GM19395 (cell line): Measurements from ENCODE around the gene ADAMTSL5.
"Not testable (repeated sequence)": the region's sequence is repeated elsewhere in the genome, so short reads cannot be mapped to it uniquely, and the experiment has no call there.

Source experiments
- ATAC-seq: cut with Tn5 transposase; IDR thresholded peaks from one replicate; pipeline ENCODE4 v1.9.1; 2021; ENCODE audit warnings: mild to moderate bottlenecking, moderate library complexity; ENCODE audit not compliant: unreplicated experiment

ADAMTSL5 gene

DNA sequence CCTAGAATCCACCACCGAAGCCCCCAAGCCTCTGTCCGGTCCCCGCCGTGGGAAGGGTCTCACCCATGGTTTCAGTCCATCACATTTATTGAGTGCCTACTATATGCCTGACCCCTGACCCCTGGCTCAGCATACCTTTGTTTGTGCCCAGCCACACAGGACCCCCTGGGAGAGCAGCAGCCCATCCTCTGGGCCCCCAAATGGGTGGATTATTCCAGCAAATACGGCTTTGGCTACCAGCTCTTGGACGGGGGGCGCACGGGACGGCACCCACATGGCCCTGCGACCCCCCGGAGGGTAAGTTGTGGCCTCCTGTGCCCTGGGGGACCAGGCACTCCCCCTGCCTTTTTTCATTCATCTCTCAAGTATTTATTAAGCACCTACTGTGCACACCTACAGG is 18.8 kb upstream of the ADAMTSL5 start:
- ATAC-seq = no peak

DNA sequence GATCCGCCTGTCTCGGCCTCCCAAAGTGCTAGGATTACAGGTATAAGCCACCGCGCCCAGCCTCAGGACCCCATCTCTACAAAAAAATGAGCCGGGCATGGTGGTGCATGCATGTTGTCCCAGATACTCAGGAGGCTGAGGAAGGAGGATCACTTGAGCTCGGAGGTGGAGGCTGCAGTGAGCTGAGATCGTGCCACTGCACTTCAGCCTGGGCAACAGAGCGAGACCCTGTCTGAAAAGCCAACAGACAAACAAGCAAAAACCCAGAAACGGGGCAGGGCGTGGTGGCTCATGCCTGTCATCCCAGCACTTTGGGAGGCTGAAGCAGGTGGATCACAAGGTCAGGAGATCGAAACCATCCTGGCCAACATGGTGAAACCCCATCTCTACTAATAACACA is 18.0 kb upstream of the ADAMTSL5 start:
- not testable (repeated sequence) for ATAC-seq

DNA sequence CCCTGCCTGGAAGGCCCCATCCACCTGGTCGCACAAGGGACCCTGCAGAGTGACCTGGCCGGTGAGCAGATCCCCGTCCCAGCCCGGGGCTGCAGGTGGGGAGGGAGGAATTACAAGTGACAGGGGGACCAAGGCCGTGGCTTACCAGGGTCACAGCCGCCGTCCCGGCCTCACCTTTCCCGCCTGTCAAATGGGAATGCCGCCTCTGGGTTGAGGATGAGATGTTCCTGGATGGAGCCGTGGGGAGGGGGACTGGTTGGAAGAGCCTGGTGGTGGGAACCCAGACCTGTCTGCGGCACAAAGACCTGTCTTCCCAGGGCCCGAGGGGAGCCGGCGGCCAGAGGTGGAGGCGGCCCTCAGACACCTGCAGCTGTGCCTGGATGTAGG is 16.6 kb upstream of the ADAMTSL5 start:
- no peak for ATAC-seq

DNA sequence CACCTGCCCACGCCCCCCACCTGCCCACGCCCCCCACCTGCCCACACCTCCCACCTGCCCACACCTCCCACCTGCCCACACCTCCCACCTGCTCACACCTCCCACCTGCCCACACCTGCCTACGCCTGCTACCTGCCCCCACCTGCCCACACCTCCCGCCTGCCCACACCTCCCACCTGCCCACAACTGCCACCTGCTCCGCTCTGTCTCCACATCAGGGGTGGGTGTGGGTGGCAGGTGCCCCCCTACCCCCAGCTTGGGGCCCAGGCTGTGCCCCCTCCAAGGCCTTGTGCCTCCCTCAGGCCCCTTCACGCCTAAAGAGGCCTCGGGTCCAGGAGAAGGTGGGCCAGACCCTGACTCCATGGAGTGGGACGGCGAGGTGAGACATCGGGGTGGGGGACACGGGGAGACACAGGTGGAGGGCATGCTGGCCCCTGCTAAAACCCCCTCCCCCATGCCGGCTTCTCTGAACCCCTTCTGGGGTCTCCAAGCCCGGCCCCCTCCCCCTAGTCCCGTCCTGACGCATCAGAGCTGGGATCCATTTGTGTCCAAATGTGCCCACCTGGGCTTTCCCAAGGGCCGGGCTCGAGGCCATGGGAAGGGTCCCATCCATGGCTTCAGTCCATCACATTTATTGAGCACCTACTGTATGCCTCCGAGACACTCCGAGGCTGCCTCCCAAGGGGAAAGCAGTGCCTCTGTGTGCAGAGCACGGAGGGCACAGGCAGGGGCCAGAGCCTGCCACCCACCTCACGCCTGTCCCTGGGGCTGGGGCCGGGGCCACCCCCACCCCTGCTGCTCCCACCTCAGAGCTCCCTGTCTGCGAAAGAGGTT is 16.0 kb upstream of the ADAMTSL5 start:
- no peak for ATAC-seq

DNA sequence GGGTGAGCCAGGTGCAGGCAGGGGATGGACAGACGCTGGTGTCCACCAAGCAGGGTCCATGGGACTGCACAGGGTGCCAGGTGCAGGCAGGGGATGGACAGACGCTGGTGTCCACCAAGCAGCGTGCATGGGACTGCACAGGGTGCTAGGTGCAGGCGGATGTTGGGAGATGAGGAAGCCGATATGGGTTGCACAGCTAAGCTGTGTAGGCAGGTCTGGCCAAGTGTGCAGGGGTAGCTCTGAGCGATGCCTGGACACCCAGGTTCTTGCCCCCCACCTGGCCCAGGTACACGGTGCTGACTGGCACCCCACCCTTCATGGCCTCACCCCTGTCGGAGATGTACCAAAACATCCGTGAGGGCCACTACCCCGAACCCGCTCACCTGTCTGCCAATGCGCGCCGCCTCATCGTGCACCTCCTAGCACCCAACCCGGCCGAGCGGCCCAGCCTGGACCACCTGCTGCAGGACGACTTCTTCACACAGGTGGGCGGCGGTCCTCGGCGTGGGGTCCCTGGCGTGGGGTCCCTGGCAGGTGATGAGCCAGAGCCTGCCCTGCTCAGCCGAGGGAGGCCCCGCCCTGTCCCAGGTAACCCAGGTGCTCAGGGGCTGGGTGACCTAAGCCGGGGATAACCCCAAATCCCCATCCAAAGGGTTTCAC is 15.0 kb upstream of the ADAMTSL5 start:
- ATAC-seq = no peak

DNA sequence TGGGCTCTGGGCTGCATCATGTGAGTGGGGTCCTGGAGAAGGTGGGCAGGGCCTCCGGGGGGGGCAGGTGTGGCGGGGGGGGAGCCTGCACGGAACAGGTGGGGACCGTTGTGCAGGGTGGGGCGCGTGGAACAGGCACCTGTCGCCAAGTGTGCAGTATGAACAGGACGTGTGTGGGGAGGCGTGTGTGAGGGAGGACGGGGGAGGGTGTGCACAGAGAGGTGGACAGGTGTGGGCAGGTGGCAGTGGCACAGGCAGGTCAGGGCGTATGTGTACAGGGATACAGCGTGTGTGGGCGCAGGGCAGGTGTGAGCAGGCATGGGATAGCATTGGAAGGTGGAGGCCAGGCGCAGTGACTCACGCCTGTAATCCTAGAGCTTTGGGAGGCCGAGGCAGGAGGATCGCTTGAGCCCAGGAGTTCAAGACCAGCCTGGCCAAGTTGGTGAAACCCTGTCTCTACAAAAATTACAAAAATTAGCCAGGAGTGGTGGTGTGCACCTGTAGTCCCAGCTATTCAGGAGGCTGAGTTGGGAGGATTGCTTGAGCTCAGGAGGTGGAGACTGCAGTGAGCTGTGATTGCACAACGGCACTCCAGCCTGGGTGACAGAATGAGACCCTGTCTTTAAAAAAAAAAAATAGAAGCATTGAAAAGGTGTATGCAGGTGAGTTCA is 14.3 kb upstream of the ADAMTSL5 start:
- ATAC-seq = no peak

DNA sequence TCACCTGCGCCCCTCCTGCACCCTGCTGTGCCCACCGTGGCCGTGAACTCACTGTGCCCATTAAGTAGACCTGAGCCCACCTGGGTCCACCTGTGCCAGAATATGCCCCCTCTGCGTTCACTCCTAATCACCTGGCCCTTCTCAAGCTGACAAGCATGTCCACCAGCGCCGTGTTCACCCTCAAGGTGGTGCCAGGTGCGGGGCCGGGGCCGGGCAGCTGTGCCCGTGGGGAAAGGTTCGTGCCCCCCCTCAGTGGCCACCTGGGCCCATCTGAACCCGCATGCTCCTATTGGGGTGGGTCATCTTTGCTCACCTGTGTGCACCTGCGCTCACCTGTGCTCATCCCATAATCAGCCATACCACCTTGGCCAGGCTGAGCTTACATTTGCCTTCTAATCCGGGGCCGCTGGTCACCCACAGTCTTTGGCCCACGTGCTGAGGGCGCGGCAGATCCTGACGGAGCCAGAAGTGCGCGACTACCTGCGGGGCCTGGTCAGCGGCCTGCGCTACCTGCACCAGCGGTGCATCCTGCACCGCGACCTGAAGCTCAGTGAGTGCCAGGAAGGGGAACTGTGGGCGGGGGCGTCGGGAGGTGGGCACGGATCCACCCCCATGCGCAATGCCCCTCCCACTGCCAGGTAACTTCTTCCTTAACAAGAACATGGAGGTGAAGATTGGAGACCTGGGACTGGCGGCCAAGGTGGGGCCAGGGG is 13.4 kb upstream of the ADAMTSL5 start:
- ATAC-seq = no peak

DNA sequence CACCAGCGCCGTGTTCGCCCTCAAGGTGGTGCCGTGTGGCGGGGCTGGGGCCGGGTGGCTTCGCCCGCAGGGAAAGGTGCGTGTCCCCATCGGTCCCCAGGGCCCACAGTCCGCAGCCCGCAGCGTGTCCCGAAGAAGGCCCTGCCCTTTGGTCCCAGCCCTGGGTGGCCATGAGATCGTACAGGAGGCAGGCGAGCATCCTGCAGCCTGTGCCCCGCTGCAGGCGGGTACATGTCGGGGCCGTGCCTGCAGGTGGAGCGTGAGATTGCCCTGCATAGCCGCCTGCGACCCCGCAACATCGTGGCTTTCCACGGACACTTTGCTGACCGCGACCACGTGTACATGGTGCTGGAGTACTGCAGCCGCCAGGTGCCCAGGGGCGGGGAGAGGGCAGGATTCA is 12.5 kb upstream of the ADAMTSL5 start:
- no peak for ATAC-seq

DNA sequence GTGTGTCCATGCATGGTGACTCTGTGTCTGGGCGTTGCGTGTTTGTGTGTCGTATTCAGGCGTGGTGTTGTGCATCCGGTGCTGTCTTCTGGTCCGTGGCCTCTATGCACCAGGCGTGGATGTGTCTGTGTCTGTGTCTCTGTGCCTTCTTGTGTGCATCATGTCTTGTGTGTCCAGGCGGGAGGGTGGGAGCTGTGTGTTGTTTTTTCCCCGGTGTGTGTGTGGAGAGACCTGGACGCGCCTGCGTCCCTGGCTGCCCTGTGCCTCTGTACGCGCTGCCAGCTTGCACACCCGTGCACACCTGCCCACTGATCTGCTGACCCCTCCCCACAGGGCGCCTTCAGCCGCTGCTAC is 12.1 kb upstream of the ADAMTSL5 start:
- ATAC-seq = no peak

DNA sequence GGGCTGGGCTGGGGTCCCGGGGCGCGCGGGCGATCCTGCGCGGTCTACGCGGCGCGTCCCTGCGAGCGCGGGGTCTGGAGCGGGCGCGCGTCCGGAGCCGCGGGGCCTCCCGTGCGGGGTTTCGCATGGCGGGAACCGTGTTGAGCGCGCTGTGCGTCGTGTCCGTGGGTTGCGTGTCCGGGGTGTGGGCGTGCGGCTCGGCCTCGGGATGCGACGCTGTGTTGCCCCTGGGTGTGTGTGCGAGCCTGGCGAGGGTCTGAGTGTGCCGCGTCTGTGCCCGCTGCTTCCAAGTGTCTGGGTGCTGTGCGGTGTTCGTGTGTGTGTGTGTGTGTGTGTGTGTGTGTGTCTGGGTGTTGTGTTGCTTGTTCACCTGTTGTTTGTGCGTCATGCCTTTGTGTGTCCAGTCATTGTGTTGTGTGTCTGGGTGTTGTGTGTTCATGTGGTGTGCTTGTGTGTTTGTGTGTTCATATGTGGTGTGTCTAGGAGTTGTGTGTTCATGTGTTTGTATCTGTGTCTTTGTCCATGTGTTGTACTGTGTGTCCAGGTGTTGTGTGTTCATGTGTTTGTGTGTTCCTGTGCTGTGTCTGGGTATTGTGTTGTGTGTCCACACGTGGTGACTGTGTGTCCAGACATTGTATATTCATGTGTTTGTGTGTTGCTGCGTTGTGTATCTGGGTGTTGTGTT is 11.6 kb upstream of the ADAMTSL5 start:
- no peak for ATAC-seq

DNA sequence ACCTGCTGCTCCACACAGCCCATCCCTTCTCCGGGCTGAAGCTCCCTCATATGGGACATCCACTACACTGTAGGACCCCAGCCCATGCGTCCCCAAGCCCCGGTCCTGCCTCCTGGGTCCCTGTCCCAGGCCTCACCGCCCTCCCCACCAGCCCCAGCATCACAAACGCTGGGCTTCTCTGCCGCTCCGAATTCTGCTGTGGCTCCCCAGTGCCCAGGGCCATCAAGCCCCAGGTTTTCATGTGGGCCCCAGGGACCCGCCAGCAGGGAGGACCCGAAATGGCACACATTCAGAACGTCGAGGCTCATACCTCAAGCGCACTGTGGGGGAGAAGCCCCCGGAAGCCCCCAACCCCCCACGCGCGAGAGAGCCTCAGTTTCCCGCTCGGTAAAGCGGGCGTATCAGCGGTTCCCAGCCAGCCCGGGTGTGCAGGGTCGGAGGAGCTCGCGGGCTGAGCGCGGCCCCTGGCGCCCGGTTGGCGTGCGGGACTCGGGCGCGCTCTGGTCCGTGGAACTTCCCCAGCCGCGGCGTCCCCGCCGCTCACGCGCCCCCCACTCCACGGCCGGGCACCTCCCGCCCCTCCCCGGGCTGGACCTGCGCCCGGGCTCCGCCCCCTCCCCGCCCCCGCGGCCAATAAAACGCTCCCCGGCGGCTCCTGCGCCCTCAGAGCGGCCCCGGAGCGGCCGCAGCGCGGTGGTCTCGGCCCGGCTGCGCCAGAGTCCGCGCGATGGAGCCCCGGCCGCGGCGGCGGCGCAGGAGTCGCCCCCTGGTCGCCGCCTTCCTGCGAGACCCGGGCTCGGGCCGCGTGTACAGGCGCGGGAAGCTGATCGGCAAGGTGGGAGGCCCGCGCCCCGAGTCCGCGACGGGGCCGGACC is 10.8 kb upstream of the ADAMTSL5 start, which contains the start of gene PLK5:
Gene PLK5, plus strand, starts transcription at position 666 of the 875 bp plus-strand sequence. CDS start 2,920 bp downstream, outside the sequence.
- ATAC-seq = no peak

DNA sequence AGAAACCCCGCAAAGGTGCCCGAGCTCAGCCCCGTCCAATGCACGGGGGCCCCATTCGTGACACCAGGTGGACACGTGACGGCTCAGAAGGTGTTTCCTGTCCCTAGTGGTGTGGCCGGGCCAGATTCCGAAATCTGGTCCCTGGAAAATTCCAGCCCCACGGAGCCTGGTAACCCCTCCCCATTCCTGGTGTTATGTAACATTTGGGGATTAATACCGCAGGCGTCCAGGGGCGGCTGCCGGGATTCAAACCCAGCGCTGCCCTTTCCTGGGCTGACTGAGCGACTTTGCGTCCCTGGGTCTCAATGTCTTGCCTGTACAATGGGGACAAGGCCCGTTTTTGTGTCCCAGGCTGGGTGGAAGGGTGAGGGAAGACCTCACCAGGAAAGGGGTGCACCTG is 10.0 kb upstream of the ADAMTSL5 start:
- no peak for ATAC-seq

DNA sequence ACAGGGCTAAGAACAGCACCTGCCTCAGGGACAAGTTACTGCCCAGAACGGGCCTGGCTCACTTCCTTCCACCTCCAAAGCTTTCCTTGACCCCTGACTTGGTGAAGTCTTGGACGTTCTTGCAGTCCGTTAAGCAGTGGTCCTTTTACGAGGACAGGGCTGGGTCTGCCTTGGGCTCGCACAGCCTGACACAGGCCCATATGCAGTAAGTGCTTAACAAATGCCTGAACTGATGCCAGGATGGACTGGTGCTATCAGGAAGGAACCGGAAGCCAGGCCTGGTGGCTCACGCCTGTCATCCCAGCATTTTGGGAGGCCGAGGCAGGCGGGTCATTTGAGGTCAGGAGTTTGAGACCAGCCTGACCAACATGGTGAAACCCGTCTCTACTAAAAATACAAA is 9.2 kb upstream of the ADAMTSL5 start:
- no peak for ATAC-seq

DNA sequence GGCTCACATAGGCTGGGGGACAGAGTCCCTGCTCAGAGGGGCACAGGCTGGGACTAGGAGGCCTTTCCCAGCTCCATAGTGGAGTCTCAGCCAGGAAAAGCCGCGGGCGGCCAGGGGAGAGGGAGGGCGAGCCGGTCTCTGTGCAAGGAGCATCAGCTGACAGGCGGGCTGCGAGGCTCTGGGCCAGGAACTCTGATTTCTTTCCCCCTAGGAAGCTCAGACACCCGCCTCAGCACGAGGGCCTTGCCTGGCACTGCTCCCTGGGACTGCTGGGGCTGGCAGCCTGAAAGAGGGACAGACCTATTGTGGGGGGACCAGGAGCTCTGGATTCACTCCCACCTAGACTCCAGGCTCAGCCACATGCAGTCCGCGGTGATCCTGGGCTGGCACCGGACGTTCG is 8.8 kb upstream of the ADAMTSL5 start:
- ATAC-seq = no peak

DNA sequence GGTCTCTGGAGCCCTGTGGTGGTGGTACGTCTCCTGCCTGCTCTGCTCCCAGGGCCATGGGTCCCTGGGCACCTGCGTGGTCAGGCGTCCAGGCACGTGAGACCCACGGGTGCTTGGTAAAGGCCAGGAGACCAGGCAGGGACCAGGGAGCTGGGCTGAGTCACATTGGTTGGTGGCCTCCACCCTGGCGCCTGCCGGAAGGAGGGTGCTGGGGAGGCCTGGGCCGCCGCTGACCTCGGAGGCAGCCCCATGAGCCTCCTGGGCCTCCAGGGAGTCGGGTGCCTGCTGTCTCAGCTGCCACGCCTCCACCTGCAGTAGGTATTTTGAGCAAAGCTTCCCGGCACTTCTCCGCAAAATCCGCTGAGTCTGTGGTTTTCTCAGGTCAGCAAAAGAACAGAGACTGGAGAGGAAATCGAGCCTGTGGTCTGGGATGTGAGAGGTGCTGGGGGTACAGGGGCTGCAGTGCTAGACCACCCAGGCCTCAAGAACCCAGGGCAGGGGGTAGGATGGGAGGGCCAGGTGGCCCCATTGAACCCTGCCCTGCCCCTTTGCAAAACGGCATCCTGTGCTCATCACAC is 7.5 kb upstream of the ADAMTSL5 start:
- no peak for ATAC-seq

DNA sequence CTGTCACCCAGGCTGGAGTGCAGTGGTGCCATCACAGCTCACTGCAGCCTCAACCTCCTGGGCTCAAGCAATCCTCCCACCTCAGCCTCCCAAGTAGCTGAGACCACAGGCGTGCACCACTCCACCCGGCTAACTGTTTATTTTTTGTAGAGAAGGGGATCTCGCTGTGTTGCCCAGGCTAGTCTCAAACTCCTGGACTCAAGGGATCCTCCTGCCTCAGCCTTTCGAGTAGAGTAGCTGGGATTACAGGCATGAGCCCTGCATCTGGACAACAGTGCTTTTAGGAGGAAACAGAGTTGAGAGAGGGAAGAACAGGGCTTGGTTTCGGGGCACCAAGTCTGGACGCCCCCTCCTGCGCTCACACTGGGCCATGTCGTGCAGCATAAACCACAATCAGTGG is 7.0 kb upstream of the ADAMTSL5 start:
- not testable (repeated sequence) for ATAC-seq

DNA sequence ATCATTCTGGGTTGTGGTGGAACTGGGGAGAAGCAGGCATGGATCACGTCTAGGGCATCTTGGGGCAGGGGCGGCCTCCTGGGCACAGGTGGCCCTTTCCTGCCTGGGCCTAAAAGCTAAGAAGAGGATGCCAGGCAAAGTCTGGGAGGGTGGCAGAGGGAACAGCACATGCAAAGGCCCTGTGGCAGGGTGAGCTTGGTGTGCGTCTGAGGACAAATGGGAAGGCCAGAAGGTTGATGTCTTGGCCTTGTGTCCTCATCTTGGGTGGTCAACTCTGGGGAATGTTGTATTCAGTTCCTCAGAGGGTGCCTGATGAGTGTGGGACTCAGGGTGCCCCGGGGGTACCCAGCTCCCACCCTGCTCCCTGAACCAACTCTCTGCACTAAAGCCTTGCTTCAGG is 5.7 kb upstream of the ADAMTSL5 start:
- ATAC-seq = no peak

DNA sequence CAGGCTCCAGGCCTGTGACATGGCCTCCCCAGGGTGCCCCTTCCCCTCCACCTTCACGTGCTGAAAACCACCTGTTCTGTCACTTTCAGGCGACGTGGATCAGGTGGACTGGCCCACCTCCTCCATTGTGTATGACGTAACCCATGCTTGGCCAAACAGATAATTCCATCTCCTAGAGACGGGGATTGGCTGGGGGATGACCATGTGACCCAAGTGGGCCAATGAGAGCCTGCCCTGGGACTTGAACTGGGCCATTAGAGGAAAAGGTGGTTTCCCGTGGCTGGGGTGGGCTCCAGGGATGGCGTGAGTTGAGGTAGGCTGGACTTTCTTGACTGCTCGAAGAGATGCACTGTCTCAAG is 3.6 kb upstream of the ADAMTSL5 start:
- ATAC-seq = no peak

DNA sequence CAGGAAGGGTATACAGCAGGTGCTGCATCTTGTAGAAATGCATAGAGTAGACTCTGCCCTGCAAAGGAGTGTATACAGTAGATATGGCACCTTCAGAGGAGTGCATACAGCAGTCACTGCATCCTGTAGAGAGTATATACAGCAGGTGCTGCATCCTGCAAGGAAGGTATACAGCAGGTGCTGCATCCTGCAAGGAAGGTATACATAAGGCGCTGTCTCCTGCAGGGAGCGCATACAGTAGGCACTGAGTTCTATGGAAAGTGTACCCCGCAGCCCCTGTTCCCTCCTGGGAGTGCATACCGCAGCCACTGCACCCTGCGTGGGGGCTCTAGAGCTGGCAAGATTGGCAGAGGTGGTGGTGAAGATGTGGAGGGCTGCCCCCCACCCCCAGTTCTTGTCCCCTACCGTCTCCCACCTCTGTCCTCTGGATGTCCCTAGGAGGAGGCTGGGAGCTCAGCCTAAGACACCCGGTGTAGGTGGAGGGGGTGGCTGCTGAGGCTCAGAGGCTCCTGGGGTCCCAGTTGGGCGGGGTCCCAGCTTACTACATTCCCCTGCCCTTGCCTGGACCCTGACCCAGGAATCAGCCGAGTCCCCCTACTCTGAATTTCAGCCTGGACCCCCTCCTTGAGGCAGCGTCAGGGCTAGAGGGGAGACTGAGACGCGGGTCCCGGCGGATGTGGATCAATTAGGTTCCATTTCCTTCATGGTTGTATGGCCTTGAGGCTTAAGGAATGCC is 2.3 kb upstream of the ADAMTSL5 start:
- ATAC-seq = no peak
